Measurements from ENCODE around the gene LYPLA2.

LYPLA2 gene

DNA sequence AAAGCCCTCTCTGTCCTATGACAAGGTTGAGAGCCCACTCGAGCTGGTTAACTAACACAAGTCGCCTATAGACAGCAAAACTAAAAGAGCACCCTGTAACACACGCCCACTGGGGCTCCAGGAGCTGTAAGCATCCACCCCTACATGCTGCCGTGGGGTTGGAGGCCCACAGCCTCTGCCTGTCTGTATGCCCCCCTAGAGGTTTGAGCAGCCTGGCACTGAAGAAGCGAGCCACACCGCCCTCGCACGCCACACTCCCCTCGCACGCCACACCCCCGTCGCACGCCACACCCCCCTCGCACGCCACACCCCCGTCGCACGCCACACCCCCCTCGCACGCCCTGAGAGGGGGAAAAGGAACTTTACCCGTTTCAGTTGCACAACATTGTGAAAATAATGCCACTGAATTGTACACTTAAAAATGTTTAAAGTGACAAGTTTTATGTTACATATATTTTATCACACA lies 47.5 kb downstream of the LYPLA2 start:
- DNase-seq: peak; percentile 71 to 91 (median 85)

DNA sequence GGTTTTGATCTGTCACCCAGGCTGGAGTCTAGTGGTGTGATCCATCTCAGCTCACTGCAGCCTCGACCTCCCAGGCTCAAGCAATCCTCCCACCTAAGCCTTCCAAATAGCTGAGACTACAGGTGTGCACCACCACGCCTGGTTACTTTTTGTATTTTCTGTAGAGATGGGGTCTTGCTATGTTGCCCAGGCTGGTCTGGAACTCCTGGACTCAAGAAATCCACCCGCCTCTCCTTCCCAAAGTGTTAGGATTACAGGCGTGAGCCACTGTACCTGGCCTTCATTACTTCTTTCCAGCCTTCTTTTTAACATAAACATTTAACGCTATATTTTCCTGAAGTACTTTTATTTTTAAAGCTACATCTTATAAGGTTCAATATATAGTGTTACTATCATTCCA lies 52.7 kb downstream of the LYPLA2 start:
- DNase-seq: no peak
